HG02623 (cell line): Measurements from ENCODE around the gene LONRF2.

Source experiments
- ATAC-seq: cut with Tn5 transposase; IDR thresholded peaks from one replicate; pipeline ENCODE4 v1.9.1; 2021; ENCODE audit warnings: moderate library complexity; ENCODE audit not compliant: unreplicated experiment

Gene LONRF2

DNA sequence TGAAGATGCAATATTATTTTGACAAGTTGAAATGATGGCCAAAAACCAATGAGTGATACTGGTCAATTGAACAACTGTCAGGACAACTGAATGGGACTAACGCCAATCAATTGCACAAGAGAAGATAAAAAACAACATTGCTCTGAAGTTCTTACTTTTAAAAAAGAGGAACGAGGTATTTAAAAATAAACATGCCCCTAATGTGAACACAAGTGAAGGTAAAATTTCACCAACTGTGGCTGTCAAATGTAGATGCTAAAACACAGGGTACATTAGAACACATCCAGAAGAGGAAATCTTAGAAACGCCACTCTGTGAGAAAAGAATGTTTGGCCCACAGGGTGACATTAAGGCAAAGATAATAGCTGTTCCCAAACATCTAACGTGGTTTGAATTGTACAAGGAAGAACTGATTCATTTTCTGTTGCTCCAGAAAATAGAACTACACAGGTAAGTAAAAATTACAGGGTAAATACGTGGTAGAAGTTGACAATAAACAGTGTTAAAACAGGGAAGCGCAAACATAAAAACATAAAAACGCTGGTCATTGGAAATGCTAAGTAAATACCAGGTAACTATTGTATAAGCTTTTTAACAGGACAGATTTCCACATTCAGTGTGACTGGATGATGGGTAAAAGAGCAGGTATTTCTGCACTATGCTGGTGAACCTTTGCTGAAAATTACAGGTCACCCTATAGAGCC is 20.3 kb downstream of the LONRF2 start:
- no peak for ATAC-seq

DNA sequence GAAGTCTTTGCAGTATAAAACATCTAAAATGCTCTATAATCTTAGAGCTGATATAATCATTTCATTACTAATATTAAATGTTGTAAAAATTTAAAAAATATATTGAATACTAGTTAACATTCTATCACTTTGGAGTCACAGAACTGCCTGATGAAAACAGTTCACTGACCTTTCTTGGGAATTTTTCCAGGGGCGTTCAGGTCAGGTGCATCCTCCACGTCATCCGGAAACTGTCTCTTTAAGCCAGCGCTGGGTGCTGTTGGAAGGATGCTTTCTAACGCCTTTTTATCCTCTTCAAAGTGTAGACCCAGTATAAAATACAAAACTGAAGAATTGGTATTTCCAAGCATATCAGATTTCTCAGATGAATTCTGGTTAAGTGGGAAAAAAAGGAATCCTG is 22.8 kb downstream of the LONRF2 start:
- ATAC-seq, result no peak

GRCh38 chr2:100297511-100297910 is 24.8 kb downstream of the LONRF2 start:
- no peak for ATAC-seq

GRCh38 chr2:100294162-100294497 is 28.2 kb downstream of the LONRF2 start:
- ATAC-seq, result no peak

GRCh38 chr2:100293341-100294161 is 28.8 kb downstream of the LONRF2 start:
- no peak for ATAC-seq

DNA sequence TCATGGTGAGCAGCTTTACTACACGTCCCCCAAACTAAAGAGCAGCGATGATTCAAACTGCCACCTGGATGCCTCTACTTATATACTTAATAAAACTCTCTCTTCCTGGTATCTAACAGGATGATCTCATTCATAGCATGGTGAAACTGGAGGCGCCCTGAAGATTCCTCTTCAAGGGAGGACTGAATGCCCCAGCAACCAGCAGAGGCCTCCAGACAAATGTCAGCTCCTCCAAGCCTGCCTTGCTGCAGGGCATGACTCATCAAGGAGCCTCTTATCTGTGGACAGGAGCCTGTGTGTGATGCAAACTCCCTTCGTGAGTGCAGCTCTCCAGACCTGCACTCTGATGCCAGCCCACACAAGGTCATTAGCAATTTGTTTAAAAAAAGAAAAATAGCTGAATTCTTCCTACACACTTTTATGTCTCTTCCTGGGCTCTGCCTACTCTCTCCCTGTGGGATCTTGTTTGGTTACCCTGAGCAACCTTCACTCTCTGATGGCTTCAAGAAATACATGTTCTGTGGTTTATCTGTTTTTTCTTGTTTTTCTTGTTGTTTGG is 30.2 kb downstream of the LONRF2 start:
- ATAC-seq, result no peak

GRCh38 chr2:100291152-100291970 is 30.9 kb downstream of the LONRF2 start:
- ATAC-seq, result no peak

- ATAC-seq, result no peak
These were observed 31.6 kb downstream of the LONRF2 start for GRCh38 chr2:100290718-100291151.

GRCh38 chr2:100289020-100289419 is 33.3 kb downstream of the LONRF2 start:
- ATAC-seq, result no peak

- no peak for ATAC-seq
These were observed 36.0 kb downstream of the LONRF2 start for GRCh38 chr2:100286318-100286717.

- no peak for ATAC-seq
These were observed 36.6 kb downstream of the LONRF2 start for GRCh38 chr2:100285691-100286090.

DNA sequence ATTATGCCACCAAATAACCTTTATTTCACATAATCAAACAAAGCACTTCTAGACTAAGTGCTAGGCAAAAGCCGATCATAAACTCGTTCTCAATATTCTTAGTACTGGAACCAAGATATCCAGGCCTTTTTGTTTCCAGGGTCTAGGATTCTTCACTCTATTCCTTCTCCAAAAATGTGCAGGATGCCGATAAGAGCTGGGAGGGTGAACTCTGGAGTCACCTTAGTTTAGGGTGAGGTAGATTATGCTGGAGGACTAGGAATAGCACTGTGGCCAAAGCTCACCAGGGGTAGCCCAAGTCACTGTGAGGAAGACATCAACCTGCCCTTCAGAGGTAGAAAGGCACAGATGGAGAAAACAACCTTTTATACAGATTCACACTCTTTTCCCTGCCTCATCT is 37.3 kb downstream of the LONRF2 start:
- no peak for ATAC-seq

DNA sequence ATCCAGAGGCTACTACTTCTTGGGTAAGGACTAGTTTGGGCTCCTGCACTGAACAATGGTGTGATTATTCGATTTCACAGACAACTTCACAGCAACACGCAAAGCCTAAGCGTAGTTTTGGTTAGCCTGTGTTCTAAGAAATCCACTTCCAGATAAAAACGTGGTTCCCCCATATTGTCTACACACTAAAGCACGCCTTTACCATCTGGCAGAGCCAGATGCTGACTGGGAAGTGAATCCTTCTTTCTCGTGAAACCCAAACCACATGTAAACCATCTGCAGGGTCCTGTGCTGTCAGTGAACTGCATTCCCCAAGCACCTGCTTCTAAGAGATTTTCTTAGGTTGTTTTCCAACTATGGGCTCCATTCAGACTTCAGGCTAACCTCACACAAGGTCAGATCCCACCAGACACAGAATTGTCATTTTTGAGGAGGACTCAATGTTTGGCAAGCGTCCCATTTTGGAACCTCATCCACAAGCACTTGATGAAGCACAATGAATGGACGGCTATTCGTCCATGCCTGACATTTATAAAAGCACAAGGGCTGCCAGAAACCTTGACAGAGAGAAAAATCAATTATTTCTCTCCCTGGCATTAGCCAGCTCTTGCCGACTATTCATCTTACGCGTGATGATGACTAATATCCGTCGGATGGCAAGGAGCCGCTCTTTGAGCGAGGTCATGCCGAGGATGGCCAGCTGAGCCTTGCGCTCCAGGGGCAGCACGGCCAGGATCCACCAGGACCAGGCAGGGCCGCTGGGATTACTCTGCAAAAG is 38.4 kb downstream of the LONRF2 start:
- ATAC-seq, result no peak

DNA sequence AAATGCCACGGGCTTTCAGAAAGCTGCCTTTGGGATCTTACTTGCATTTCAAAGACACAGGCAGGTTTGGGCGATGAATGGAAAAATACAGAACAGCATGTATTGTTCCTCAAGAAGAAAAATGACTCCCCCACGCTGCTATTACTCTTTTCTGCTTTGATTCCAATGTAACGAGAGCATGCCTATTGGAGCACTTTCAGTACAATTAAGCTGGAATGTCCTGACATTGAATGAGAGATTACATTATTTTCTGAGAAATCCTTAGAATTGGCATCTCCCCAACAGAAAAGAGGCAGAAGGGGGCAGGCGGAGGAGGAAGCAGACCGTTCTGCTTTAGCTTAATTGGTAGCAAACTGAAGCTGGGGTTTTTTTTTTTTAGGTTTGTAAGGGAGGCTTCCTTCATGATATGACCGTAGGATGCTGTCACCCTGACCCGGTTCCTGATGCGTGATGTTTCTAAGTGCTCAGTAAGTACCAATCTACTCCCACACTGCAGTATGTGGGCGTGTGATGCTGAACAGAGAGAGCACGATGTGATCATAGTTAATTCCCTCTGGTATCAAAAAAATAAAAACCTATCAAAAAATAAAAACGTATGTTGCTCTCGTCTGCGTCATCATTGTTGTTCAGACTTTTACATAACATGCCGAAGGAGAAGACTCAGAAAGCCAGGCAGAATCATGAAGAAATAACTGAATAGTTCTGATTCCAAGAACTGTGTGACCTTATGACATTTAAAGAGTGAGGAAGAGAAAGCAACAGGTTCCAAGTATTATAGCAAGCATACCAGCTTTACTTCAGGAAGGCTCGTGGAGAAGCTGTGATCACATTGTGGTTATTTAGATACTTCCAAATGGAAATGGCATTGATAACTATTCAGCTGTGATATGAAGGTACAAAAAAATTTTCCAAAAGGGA is 40.5 kb downstream of the LONRF2 start:
- no peak for ATAC-seq

DNA sequence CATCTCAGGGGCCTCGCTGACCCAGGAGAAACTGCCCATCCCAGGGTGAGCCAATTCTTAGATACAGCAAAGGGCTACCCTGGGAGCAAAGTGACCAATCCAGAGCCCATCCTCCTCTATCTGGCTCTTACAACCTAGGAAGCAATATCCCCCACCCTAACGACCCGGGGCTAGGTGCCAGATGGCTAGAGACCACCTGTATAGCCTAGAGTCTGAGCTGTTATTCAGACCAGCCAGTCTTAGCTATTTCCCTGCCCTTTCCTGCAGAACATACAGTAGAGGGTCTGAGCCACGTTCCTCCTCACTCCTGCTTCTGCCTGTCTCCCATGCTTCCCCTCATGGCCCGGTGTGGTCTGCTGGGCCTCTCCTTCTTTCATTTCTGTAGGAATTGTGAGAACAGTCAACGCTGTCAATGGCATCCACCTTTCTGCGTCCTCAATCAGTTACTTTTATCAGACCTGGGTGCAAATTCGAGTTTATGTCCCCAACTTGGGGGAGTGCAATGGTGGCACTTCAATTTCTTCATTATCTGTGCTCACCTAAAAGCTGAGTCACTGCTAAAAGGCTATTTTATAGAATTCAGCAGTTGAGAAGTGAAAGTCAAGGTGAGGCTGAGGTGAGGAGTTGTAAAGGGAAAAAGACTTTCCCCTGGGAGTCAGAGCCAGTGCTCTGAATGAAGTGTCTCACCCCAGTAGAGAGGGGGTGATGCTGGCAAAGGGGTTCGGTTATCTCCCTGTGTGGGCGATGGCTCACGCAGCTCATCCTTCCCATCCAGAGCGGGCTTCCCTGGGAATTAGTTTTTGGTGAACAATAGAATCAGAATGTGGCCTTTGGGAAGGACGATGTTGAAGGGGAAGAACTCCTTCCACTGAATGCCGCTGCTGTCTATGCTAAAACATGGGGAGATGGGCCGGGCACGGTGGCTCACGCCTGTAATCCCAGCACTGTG is 42.4 kb downstream of the LONRF2 start:
- ATAC-seq, result no peak

DNA sequence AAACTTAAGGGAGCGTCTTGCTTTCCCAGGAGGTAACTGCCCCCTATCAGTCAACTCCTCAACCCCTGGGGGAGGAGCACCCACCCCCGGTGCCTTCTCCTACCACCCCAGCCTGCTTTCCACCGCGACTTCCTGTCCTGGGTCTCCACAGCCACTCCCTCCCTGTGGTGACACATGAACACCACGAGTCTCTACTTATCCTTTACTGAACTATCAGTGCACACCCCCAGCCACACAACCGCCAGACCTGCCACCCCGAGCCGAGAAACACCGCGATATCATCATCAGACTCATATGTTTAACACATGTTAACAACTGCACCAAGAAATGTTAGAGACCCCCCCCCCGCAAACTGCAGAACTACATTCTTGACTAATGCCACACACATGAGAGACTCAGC is 43.3 kb downstream of the LONRF2 start:
- ATAC-seq, result no peak

- ATAC-seq, result no peak
These were observed 43.8 kb downstream of the LONRF2 start for GRCh38 chr2:100278501-100278900.

DNA sequence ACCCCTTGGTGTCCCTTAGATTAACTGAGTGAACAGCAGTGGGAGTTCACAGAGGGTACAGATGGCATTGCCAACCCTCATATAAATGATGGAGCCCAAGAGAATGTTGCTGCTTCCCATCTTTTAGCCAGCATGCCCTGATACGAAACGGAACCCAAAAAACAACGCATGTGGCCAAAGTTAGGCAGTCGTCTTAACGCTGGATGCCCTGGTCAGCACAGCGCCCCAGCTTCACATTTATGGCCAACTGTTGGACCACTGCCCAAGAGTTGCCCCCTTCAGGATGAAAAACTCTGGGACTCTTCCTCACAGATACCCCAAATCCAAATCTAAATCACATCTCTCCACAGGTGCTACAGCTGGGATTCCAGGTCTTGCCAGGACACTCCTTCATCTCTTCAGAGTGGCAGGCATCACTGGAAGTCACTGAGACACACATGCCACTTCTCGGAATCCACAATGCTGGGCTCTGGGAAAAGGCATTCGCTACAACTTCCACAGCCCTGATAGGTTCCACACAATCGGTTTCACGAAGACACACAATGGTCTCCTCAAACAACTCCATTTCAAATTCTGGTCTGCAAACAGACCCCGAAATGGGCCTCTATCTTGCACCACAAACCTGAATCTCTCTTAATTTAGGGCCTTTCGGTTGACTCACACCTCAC is 44.6 kb downstream of the LONRF2 start:
- no peak for ATAC-seq
